Karpas-422 (cell line): ENCODE measurements around the gene CCDC27. TPM values are rescaled to one million over a fixed set of nuclear protein-coding genes. Genes with fewer than 3 reads are reported as not detected.
A peak's percentile ranks its signal among the peaks of the same experiment; 100 is the strongest.

ENCODE experiments used
- DNase-seq: peaks from one replicate; pipeline ENCODE4 v3.0.0-alpha.2; 2015
- H2AFZ ChIP-seq: fragments of 200-600 bp; sonication (generic); 2 replicates; pipeline ENCODE4 v1.6.1; 2014; ENCODE audit warnings: antibody characterized with exemption, low read length, mixed read lengths
- H3K27ac ChIP-seq: fragments of 200-600 bp; sonication (generic); 2 replicates; pipeline ENCODE4 v1.5.1; 2014; ENCODE audit warnings: mild to moderate bottlenecking, low read length, moderate library complexity
- H3K27me3 ChIP-seq: fragments of 200-600 bp; sonication (generic); 2 replicates; pipeline ENCODE4 v1.6.1; 2014; ENCODE audit warnings: low read length, mixed read lengths
- H3K36me3 ChIP-seq: fragments of 200-600 bp; sonication (generic); 2 replicates; pipeline ENCODE4 v1.6.1; 2014; ENCODE audit warnings: low read length, mixed read lengths; ENCODE audit not compliant: insufficient read depth
- H3K4me1 ChIP-seq: fragments of 200-600 bp; sonication (generic); 2 replicates; pipeline ENCODE4 v1.6.1; 2014; ENCODE audit warnings: mild to moderate bottlenecking, low read length, mixed read lengths
- H3K4me2 ChIP-seq: fragments of 200-600 bp; sonication (generic); 2 replicates; pipeline ENCODE4 v1.6.1; 2014; ENCODE audit warnings: low read length, low read depth, mild to moderate bottlenecking; ENCODE audit not compliant: poor library complexity, severe bottlenecking
- H3K4me3 ChIP-seq: fragments of 200-600 bp; sonication (generic); 2 replicates; pipeline ENCODE4 v1.5.1; 2014; ENCODE audit warnings: mild to moderate bottlenecking, antibody characterized with exemption, low read length, mixed read lengths
- H3K79me2 ChIP-seq: fragments of 200-600 bp; sonication (generic); 2 replicates; pipeline ENCODE4 v1.6.1; 2014; ENCODE audit warnings: mild to moderate bottlenecking, low read length, mixed read lengths
- H3K9ac ChIP-seq: fragments of 200-600 bp; sonication (generic); 2 replicates; pipeline ENCODE4 v1.6.0; 2014; ENCODE audit warnings: low read length
- H3K9me2 ChIP-seq: fragments of 200-600 bp; sonication (generic), shearing (Covaris generic); replicated peaks from 2 replicates; pipeline ENCODE4 v1.6.0; 2014; ENCODE audit warnings: mild to moderate bottlenecking, low read length, moderate library complexity; ENCODE audit not compliant: insufficient read depth
- H3K9me3 ChIP-seq: fragments of 300-700, 200-600 bp; sonication (generic); 2 replicates; pipeline ENCODE4 v1.6.1; 2014; ENCODE audit warnings: low read length, mixed read lengths
- H4K20me1 ChIP-seq: fragments of 200-600 bp; sonication (generic); 2 replicates; pipeline ENCODE4 v1.6.1; 2014; ENCODE audit warnings: mild to moderate bottlenecking, antibody characterized with exemption, low read length, low read depth; ENCODE audit not compliant: insufficient read depth
- total RNA-seq: library from RNA; depleted of rRNA; stranded (reverse); fragments of >200 nt; shearing (Covaris generic); gene quantifications from 2 replicates; pipeline ENCODE4 v1.2.3, GENCODE V29; 2014; ENCODE audit warnings: low replicate concordance

CCDC27 gene
- total RNA-seq, 1 experiment from 2014 or later = not detected

GRCh38 chr1:3785456-3786157 lies 33.4 kb downstream of the CCDC27 start:
- Histone ChIP-seq H3K79me2 (peaks cover 17% of the 10 kb centered on the region), H3K27me3 (no peaks in the 10 kb centered on the region), H3K9ac (no peak overlapping the region), H2AFZ (no peak overlapping the region), H3K36me3 (peaks cover 4% of the 10 kb centered on the region; the same call in 1 of the 2 replicates), H3K4me1 (no peaks in the 10 kb centered on the region), H3K4me3 (no peak overlapping the region), H3K27ac (no peak overlapping the region), H3K9me3 (no peaks in the 10 kb centered on the region), H4K20me1 (peaks cover 4% of the 10 kb centered on the region; the same call in 1 of the 2 replicates), H3K4me2 (no peak overlapping the region), H3K9me2 (no peaks in the 10 kb centered on the region)
- peak; percentile 87 for DNase-seq

- H4K20me1 ChIP-seq = peaks cover 4% of the 10 kb centered on the region; the same call in 1 of the 2 replicates
- no peak overlapping the region for H3K4me3 ChIP-seq
Measured at GRCh38 chr1:3786468-3787348, 34.5 kb downstream of the CCDC27 start.

GRCh38 chr1:3787349-3787715 lies 35.1 kb downstream of the CCDC27 start:
- Histone ChIP-seq H3K79me2 (peaks cover 31% of the 10 kb centered on the region), H3K4me3 (no peak overlapping the region), H3K9me3 (no peaks in the 10 kb centered on the region), H3K4me1 (no peaks in the 10 kb centered on the region), H3K27ac (no peak overlapping the region), H3K9ac (no peak overlapping the region), H3K4me2 (no peak overlapping the region), H3K9me2 (no peaks in the 10 kb centered on the region), H2AFZ (no peak overlapping the region), H3K27me3 (no peaks in the 10 kb centered on the region), H4K20me1 (peaks cover 4% of the 10 kb centered on the region; the same call in 1 of the 2 replicates), H3K36me3 (peaks cover 4% of the 10 kb centered on the region; the same call in 1 of the 2 replicates)
- no peak for DNase-seq

More at GRCh38 chr1:3786468-3787348, 34.5 kb downstream of the CCDC27 start:
- H3K9ac ChIP-seq = no peak overlapping the region
- no peaks in the 10 kb centered on the region for H3K4me1 ChIP-seq
- no peak overlapping the region for H3K4me2 ChIP-seq
- H3K9me2 ChIP-seq = no peaks in the 10 kb centered on the region
- H2AFZ ChIP-seq = no peak overlapping the region
- no peaks in the 10 kb centered on the region for H3K27me3 ChIP-seq
- peaks cover 4% of the 10 kb centered on the region; the same call in 1 of the 2 replicates for H3K36me3 ChIP-seq
- no peak for DNase-seq
- H3K9me3 ChIP-seq = no peaks in the 10 kb centered on the region
- peaks cover 25% of the 10 kb centered on the region for H3K79me2 ChIP-seq
- no peak overlapping the region for H3K27ac ChIP-seq

- H3K79me2 ChIP-seq = peaks cover 38% of the 10 kb centered on the region
- DNase-seq = no peak
- H3K27ac ChIP-seq = no peak overlapping the region
- no peaks in the 10 kb centered on the region for H3K9me3 ChIP-seq
- peaks cover 7% of the 10 kb centered on the region; the same call in 1 of the 2 replicates for H4K20me1 ChIP-seq
- no peaks in the 10 kb centered on the region for H3K4me1 ChIP-seq
- H2AFZ ChIP-seq = no peak overlapping the region
- H3K27me3 ChIP-seq = no peaks in the 10 kb centered on the region
- H3K9me2 ChIP-seq = no peaks in the 10 kb centered on the region
- no peak overlapping the region for H3K4me2 ChIP-seq
- H3K4me3 ChIP-seq = no peak overlapping the region
- H3K36me3 ChIP-seq = no peaks in the 10 kb centered on the region
- no peak overlapping the region for H3K9ac ChIP-seq
Measured at GRCh38 chr1:3787745-3788605, 35.7 kb downstream of the CCDC27 start.

GRCh38 chr1:3788756-3789420 lies 36.6 kb downstream of the CCDC27 start:
- H3K9me2 ChIP-seq = no peaks in the 10 kb centered on the region
- H3K4me1 ChIP-seq = peaks cover 5% of the 10 kb centered on the region; the same call in 1 of the 2 replicates
- no peak overlapping the region for H3K4me3 ChIP-seq
- H3K36me3 ChIP-seq = no peaks in the 10 kb centered on the region
- H3K9me3 ChIP-seq = no peaks in the 10 kb centered on the region
- no peak overlapping the region for H3K9ac ChIP-seq
- H3K4me2 ChIP-seq = no peak overlapping the region
- H2AFZ ChIP-seq = no peak overlapping the region
- no peak overlapping the region for H3K27ac ChIP-seq
- H3K79me2 ChIP-seq = peaks cover 47% of the 10 kb centered on the region
- H3K27me3 ChIP-seq = no peaks in the 10 kb centered on the region
- DNase-seq = no peak
- H4K20me1 ChIP-seq = peaks cover 7% of the 10 kb centered on the region; the same call in 1 of the 2 replicates

GRCh38 chr1:3789421-3790300 lies 37.4 kb downstream of the CCDC27 start:
- no peaks in the 10 kb centered on the region for H3K9me2 ChIP-seq
- H3K4me3 ChIP-seq = no peak overlapping the region
- peaks cover 7% of the 10 kb centered on the region; the same call in 1 of the 2 replicates for H4K20me1 ChIP-seq
- H3K9me3 ChIP-seq = no peaks in the 10 kb centered on the region
- peaks cover 12% of the 10 kb centered on the region for H3K4me1 ChIP-seq
- H3K9ac ChIP-seq = no peak overlapping the region
- no peaks in the 10 kb centered on the region for H3K27me3 ChIP-seq
- no peak overlapping the region for H2AFZ ChIP-seq
- peaks cover 55% of the 10 kb centered on the region for H3K79me2 ChIP-seq
- H3K36me3 ChIP-seq = no peaks in the 10 kb centered on the region
- H3K4me2 ChIP-seq = no peak overlapping the region
- DNase-seq = no peak
- H3K27ac ChIP-seq = no peak overlapping the region

GRCh38 chr1:3790500-3790923 lies 38.3 kb downstream of the CCDC27 start:
- Histone ChIP-seq H3K9ac (no peak overlapping the region), H3K9me2 (no peaks in the 10 kb centered on the region), H3K27ac (no peak overlapping the region), H3K79me2 (peaks cover 63% of the 10 kb centered on the region), H3K4me1 (peaks cover 20% of the 10 kb centered on the region), H2AFZ (no peak overlapping the region), H3K4me2 (no peak overlapping the region), H3K36me3 (no peaks in the 10 kb centered on the region), H3K4me3 (no peak overlapping the region), H3K9me3 (no peaks in the 10 kb centered on the region), H3K27me3 (no peaks in the 10 kb centered on the region), H4K20me1 (peaks cover 8% of the 10 kb centered on the region; the same call in 1 of the 2 replicates)
- no peak for DNase-seq
